Lung (tissue), 12 donors: ENCODE results near the gene TACC3. TPM values are rescaled to one million over a fixed set of nuclear protein-coding genes. Genes with fewer than 3 reads are reported as not detected.
A peak's percentile ranks its signal among the peaks of the same experiment; 100 is the strongest.

Experiments used
- ATAC-seq: fragments of 200-7000 bp; cut with Tn5 transposase; one replicate; pipeline ENCODE4 v1.9.1; 2020; ENCODE audit warnings: moderate number of reproducible peaks; ENCODE audit not compliant: insufficient read depth, low FRiP score
- DNase-seq, 3 donors: peaks; one replicate each; pipeline ENCODE4 v3.0.0-alpha.2; 2013 to 2017
- H3K27ac ChIP-seq, 2 donors: one replicate each; pipeline ENCODE4 v1.5.1; 2013; ENCODE audit warnings: mild to moderate bottlenecking in 2 of 2, moderate library complexity in 2 of 2, control low read depth in 1 of 2, inconsistent platforms in 1 of 2, low read depth in 1 of 2, low read length in 1 of 2
- H3K27me3 ChIP-seq, 3 donors: one replicate each; pipeline ENCODE4 v1.5.1; 2013; ENCODE audit warnings: low read length in 2 of 3; ENCODE audit not compliant: control insufficient read depth in 3 of 3, insufficient read depth in 3 of 3
- H3K36me3 ChIP-seq, 4 donors: one replicate each; pipeline ENCODE4 v1.5.1; 2013; ENCODE audit warnings: low read length in 4 of 4, mild to moderate bottlenecking in 1 of 4, moderate library complexity in 1 of 4; ENCODE audit not compliant: control insufficient read depth in 4 of 4, insufficient read depth in 4 of 4
- H3K4me1 ChIP-seq, 5 donors: one replicate each; pipeline ENCODE4 v1.5.1; 2013; ENCODE audit warnings: low read length in 5 of 5, mild to moderate bottlenecking in 2 of 5, moderate library complexity in 1 of 5; ENCODE audit not compliant: control insufficient read depth in 5 of 5, insufficient read depth in 5 of 5
- H3K4me3 ChIP-seq: one replicate; pipeline ENCODE4 v1.5.1; 2013; ENCODE audit warnings: mild to moderate bottlenecking, control low read depth, moderate library complexity
- H3K9ac ChIP-seq, 2 donors: one replicate each; pipeline ENCODE4 v1.5.1; 2013; ENCODE audit warnings: low read length in 2 of 2, control low read depth in 1 of 2; ENCODE audit not compliant: insufficient read depth in 1 of 2
- H3K9me3 ChIP-seq, 4 donors: one replicate each; pipeline ENCODE4 v1.5.1; 2013; ENCODE audit warnings: low read length in 3 of 4, mild to moderate bottlenecking in 1 of 4, moderate library complexity in 1 of 4; ENCODE audit not compliant: control insufficient read depth in 4 of 4, insufficient read depth in 3 of 4
- WGBS, 2 donors: extraction: QIAGEN DNeasy Blood & Tissue Kit; methylation state at CpG; one replicate each; pipeline ENCODE4 v1.1.7; 2013; 5-methylcytosine and 5-hydroxymethylcytosine counted together
- polyA plus RNA-seq, 2 donors: library from polyadenylated mRNA; stranded (reverse); fragments of 200-250 nt; gene quantifications; one replicate each; pipeline ENCODE4 v1.2.1, GENCODE V29; 2013
- total RNA-seq, 2 donors: library from RNA; depleted of rRNA in 1 of 2; stranded (reverse); fragments of >200 nt in 1 of 2; gene quantifications; one replicate each; pipeline ENCODE4 v1.2.1, GENCODE V29; 2014 to 2021
- TF ChIP-seq, protein P1 (sequence below): IDR thresholded peaks from 2 replicates; pipeline ENCODE4 v1.5.1; 2012; ENCODE audit warnings: mild to moderate bottlenecking; ENCODE audit errors: control extremely low read depth, extremely low read depth
- donor health status: control.
- donor health status: control.
- donor health status: Bipolar disorder and iron deficiency.
- donor health status: healthy.
- donor health status: DM: yes; HTN: yes; CAD: no.

The TACC3 gene
- total and polyA plus RNA-seq, 4 donors, result 13.8 to 22.1 (median 18.5) TPM

DNA sequence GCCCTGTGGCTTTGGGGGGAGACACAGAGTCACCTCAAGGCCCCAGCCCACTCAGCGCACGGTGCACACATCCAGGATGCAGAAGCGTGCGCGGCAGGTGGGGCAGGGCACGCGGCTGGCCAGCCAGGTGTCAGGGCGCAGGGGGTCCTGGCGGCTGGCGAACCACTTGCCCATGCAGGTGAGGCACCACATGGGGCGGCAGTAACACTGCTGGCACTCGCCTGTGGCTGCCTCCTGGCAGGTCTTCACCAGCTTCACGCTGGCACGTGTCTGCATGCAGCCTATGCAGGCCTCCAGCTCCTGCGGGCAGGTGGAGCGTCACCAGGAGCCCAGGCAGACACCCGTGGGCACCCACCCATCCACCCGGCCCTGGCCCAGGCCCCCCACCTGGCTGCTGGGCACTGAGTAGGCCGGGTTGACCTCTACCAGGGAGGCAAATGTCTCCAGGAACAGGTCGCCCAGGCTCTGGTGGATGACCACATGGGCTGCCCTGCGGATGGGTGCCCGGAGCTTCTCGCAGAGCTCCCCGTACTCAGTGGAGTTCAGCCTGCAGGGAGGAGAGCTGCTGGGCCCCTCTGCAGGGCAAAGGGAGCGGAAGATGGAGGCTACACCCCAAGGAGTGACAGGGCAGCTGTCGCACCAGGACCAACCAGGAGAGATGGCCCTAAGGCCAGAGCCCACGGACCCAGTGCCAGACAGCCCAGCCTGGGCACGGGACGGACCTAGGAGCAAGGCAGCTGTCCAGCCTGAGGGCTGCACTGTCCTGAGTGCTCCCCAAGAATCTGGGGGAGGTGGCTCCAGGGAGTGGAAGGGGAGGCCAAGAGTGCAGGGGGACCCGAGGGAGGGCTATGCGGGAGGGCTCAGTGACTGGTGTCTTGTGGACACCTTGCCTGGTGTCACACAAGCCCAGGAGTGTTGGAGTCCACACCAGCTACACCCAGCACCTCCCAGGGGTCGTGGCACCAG lies 3.9 kb upstream of the TACC3 start:
- ATAC-seq (no peak), DNase-seq (no peak)
- Histone ChIP-seq H3K27ac (no peak overlapping the region), H3K4me3 (no peak overlapping the region), H3K4me1 (peaks cover 0 to 23% (median 7%) of the 10 kb centered on the region in 5 donors), H3K36me3 (peaks cover 0 to 22% (median 0%) of the 10 kb centered on the region in 4 donors), H3K9me3 (no peaks in the 10 kb centered on the region), H3K27me3 (no peaks in the 10 kb centered on the region), H3K9ac (no peak overlapping the region)
- TF ChIP-seq, protein P1, sequence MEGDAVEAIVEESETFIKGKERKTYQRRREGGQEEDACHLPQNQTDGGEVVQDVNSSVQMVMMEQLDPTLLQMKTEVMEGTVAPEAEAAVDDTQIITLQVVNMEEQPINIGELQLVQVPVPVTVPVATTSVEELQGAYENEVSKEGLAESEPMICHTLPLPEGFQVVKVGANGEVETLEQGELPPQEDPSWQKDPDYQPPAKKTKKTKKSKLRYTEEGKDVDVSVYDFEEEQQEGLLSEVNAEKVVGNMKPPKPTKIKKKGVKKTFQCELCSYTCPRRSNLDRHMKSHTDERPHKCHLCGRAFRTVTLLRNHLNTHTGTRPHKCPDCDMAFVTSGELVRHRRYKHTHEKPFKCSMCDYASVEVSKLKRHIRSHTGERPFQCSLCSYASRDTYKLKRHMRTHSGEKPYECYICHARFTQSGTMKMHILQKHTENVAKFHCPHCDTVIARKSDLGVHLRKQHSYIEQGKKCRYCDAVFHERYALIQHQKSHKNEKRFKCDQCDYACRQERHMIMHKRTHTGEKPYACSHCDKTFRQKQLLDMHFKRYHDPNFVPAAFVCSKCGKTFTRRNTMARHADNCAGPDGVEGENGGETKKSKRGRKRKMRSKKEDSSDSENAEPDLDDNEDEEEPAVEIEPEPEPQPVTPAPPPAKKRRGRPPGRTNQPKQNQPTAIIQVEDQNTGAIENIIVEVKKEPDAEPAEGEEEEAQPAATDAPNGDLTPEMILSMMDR, result no peak
- 95% methylated on average over 32 of the region's 32 CpGs for WGBS, 2 donors

DNA sequence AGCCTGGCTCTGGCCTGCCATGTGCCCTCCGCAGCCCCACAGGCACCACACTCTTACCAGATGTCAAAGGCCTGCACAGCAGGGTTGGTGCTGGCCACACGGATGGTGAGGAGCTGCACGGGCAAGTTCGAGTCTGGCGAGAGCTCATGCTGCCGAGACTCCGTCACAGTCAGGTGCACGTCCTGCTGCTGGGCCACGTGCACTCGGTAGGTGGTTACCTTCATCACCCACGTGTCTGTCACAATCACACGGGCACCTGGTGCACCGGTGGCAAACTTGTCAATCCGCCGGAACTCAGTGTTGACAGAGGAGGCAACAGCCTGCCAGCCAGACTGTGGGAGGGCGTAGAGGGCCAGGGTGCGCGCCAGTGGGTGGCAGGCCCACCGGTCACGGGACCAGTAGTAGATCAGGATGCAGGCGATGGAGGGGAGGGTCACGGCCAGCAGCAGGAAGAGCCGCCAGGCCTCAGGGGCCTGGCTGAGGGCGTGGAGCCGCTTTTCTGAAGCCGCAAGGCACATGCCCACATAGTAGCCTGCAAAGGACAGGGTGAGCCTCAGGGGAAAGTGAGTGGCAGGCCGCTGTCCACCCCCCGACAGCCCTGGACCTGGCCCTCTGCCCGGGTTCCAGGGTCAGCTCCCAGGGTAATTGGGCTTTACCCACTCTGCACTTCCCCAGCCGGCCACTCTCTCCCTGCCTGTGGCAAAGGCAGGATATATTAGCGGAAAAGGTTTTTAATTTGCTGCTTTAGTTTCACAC lies 3.0 kb upstream of the TACC3 start:
- H3K9me3 ChIP-seq, result no peaks in the 10 kb centered on the region
- WGBS, 2 donors, result 82 to 87% methylated on average over 30 to 31 of the region's 31 CpGs
- no peak for ATAC-seq
- no peak for DNase-seq
- peaks cover 0 to 22% (median 0%) of the 10 kb centered on the region in 4 donors for H3K36me3 ChIP-seq
- peaks cover 0 to 26% (median 10%) of the 10 kb centered on the region in 5 donors for H3K4me1 ChIP-seq
- no peak overlapping the region for H3K9ac ChIP-seq
- no peaks in the 10 kb centered on the region for H3K27me3 ChIP-seq
- no peak overlapping the region for H3K27ac ChIP-seq
- H3K4me3 ChIP-seq, result no peak overlapping the region
- TF ChIP-seq, protein P1, result no peak

DNA sequence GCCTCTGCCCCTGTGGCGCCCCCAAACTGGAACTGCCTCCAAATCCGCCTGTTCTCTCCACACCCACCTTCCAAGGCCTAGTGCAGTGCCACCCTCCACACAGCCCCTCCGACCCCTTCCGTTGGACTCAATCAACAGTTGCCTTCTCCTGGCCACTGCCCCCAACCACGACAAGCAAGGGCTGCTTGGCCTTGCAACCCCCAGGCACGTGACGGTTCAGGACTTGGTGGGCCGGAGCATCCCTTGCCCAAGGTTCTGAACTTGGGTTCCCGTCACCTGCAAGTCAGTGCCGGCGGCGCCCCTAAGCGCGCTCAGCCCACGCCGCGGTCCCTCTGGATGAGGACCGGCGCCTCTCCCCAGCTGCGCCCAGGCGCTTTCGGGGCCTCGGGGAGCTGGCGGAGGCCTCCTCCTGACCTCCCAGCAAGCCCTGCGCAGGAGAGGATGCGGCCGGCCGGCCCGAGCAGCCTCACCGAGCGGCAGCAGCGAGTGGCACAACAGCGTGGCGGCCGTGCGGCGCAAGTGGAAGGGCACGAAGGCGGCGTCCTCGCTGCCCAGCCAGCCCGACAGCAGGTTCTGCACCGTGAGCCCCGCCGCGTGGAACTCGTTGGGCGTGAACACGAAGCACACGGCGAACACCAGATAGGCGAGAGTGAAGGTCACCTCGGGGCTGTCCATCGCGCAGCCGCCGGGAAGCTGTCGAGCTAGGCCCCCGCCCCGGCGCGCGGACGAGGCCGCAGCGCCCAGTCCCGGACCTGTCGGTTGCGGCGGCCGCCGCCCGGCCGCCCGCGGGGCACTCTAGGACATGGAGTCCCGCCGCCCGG lies 948 bp upstream of the TACC3 start:
- H3K36me3 ChIP-seq, result peaks cover 0 to 20% (median 0%) of the 10 kb centered on the region in 4 donors
- H3K4me3 ChIP-seq, result peak overlapping the region; percentile 95
- peaks cover 0 to 25% (median 10%) of the 10 kb centered on the region in 5 donors for H3K4me1 ChIP-seq
- DNase-seq (peak; percentile 44 to 48 (median 47)), ATAC-seq (peak; percentile 21)
- no peaks in the 10 kb centered on the region for H3K9me3 ChIP-seq
- H3K27ac ChIP-seq, result peak overlapping the region; percentile 95 to 98
- TF ChIP-seq, protein P1, result no peak
- 1% methylated on average over 52 to 79 of the region's 79 CpGs for WGBS, 2 donors
- peak overlapping the region in 1 of 2 donors; percentile 46 for H3K9ac ChIP-seq
- H3K27me3 ChIP-seq, result no peaks in the 10 kb centered on the region
